Uterus (tissue), 4 donors: Measurements from ENCODE around the gene ART4. TPM values are rescaled to one million over a fixed set of nuclear protein-coding genes. Genes with fewer than 3 reads are reported as not detected.

Source experiments
- DNase-seq, 2 donors: peaks; one replicate each; pipeline ENCODE4 v3.0.0-alpha.2; 2019 to 2020
- H3K27ac ChIP-seq, 2 donors: fragments of 200-600 bp; sonication (generic); 1 replicate in 1 of 2; 2 replicates in 1 of 2; pipeline ENCODE4 v1.5.1; 2016 to 2018
- H3K27me3 ChIP-seq, 2 donors: fragments of 200-600 bp; sonication (generic); one replicate each; pipeline ENCODE4 v1.5.1; 2018 to 2019; ENCODE audit warnings: control low read depth in 1 of 2
- H3K36me3 ChIP-seq, 2 donors: fragments of 200-600 bp; sonication (generic); one replicate each; pipeline ENCODE4 v1.5.1; 2019; ENCODE audit warnings: control low read depth in 1 of 2
- H3K4me1 ChIP-seq, 2 donors: fragments of 200-600 bp; sonication (generic); one replicate each; pipeline ENCODE4 v1.5.1; 2018 to 2019; ENCODE audit warnings: control low read depth in 1 of 2
- H3K4me3 ChIP-seq, 2 donors: fragments of 200-600 bp; sonication (generic); 1 replicate in 1 of 2; 2 replicates in 1 of 2; pipeline ENCODE4 v1.5.1; 2018 to 2019; ENCODE audit warnings: mild to moderate bottlenecking in 1 of 2
- H3K9me3 ChIP-seq, 2 donors: fragments of 200-600 bp; sonication (generic); one replicate each; pipeline ENCODE4 v1.5.1; 2019; ENCODE audit warnings: control low read depth in 1 of 2
- POLR2A ChIP-seq, 2 donors: fragments of 450-650 bp; IDR thresholded peaks; one replicate each; pipeline ENCODE4 v1.6.1; 2016; ENCODE audit warnings: antibody characterized with exemption in 2 of 2, mild to moderate bottlenecking in 1 of 2, moderate library complexity in 1 of 2
- intact Hi-C: fragments of 100-400 bp; cut with DNase I; formaldehyde crosslinking; loops from one replicate; pipeline ENCODE4 v1.15.1; 2023; ENCODE audit warnings: low total_unique reads
- total RNA-seq, 4 donors: library from RNA; depleted of rRNA in 3 of 4; stranded (reverse); fragments of >200 nt in 3 of 4; gene quantifications; one replicate each; pipeline versions ENCODE4 v1.1.0 to v1.2.4, GENCODE V29; 2014 to 2023
- TF ChIP-seq, protein P1 (sequence below), 4 experiments: fragments of 200-600 bp in 2 of 4; fragments of 450-650 bp in 2 of 4; sonication (generic) in 2 of 4; IDR thresholded peaks; one replicate each; pipeline ENCODE4 v1.5.1; 2016 to 2019; ENCODE audit warnings: antibody characterized with exemption in 4 of 4, mild to moderate bottlenecking in 2 of 4, moderate library complexity in 1 of 4
- donor health status: DM: yes; HTN: yes; CAD: no.

The ART4 gene, protein sequence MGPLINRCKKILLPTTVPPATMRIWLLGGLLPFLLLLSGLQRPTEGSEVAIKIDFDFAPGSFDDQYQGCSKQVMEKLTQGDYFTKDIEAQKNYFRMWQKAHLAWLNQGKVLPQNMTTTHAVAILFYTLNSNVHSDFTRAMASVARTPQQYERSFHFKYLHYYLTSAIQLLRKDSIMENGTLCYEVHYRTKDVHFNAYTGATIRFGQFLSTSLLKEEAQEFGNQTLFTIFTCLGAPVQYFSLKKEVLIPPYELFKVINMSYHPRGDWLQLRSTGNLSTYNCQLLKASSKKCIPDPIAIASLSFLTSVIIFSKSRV
- 1 to 10 TPM in 2 of 4 donors, under 1 TPM in 2; 0.51 to 3.7 (median 1.0) TPM for total RNA-seq

DNA sequence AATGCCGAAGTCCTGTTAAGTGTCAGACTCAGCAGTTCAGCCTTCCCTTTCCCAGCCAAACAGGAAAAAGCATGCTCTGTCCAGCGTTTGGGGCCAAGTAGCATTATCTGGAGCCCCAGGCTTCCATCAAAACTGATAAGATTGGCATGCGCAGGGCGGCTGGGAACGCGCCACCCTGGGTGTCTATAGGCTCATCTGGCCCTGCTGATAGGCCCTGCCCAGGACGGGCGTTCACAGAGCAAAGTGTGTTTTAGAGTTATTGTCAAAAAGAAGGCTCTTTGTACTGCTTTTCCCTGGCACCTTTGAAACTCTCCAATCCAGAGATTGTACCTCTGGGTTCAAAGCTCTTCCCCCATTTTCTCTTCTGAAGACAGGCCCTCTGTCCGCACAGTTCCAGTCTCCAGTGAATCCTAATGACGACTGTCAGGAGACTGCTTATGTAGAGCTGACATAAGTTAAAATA, at the start of gene ART4:
ART4 (minus strand) TSS at position 102 of the 463 bp plus-strand sequence. CDS start 413 bp downstream, outside the sequence.
- H3K36me3 ChIP-seq, result no peaks in the 10 kb centered on the region
- H3K9me3 ChIP-seq, result no peaks in the 10 kb centered on the region
- no peak within 1 kb of the TSS for H3K4me3 ChIP-seq
- intact Hi-C loops, result loop anchor here (10.0 kb wide), 1 partner anchor 431 kb away; no protein-coding TSS in a partner anchor
- no peak for DNase-seq
- peaks cover 0 to 9% of the 10 kb centered on the region in 2 donors for H3K4me1 ChIP-seq
- TF ChIP-seq, protein P1, sequence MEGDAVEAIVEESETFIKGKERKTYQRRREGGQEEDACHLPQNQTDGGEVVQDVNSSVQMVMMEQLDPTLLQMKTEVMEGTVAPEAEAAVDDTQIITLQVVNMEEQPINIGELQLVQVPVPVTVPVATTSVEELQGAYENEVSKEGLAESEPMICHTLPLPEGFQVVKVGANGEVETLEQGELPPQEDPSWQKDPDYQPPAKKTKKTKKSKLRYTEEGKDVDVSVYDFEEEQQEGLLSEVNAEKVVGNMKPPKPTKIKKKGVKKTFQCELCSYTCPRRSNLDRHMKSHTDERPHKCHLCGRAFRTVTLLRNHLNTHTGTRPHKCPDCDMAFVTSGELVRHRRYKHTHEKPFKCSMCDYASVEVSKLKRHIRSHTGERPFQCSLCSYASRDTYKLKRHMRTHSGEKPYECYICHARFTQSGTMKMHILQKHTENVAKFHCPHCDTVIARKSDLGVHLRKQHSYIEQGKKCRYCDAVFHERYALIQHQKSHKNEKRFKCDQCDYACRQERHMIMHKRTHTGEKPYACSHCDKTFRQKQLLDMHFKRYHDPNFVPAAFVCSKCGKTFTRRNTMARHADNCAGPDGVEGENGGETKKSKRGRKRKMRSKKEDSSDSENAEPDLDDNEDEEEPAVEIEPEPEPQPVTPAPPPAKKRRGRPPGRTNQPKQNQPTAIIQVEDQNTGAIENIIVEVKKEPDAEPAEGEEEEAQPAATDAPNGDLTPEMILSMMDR (IDR thresholded peaks at IDR 0.05), result no peak
- no peak for TF ChIP-seq POLR2A (IDR thresholded peaks at IDR 0.05)
- no peaks in the 10 kb centered on the region for H3K27me3 ChIP-seq
- peak within 1 kb of the TSS; percentile 50 to 72 for H3K27ac ChIP-seq

DNA sequence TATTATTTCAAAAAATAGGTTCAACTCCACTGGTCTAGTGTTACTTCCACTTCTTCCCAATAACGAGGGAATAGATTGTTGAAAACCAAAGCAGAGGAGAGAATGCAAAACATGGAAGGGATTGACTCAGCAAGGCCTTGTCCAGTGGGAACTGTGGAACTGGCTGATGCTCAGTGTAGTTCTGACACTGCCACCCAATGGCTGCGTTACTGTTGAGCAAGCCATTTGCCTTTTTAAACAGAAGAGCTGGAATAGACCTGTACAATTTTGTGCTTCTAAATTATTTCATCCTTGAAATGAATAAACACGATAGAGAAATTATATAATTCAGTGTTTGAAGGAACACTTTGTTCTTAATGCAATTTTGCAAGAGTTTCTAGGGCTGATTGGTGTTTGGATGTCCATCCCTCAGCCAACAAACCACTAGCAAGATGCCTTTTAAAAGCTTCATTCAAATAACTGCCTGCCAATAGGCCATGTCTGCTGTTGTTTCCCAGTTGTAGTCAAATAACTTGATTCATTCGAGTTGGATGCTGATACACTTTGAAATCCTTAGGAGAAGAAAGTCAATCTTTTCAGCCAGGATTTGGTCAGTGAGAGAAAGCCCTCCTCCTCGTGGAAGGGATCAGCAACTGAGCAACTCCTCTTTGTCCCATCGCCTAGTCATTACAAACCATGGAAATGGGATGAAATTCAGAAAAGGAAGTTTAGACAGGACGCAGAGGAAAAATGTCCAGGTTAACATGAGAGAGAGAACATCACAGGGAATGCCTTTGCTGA, 49.6 kb upstream of the ART4 start:
- peaks cover 0 to 9% of the 10 kb centered on the region in 2 donors for H3K4me1 ChIP-seq
- TF ChIP-seq, protein P1 (IDR thresholded peaks at IDR 0.05), result peak in 2 of 4 experiments; percentile 4 to 19
- TF ChIP-seq POLR2A (IDR thresholded peaks at IDR 0.05), result peak in 1 of 2 donors; percentile 2
- H3K4me3 ChIP-seq, result no peak overlapping the region
- H3K27ac ChIP-seq, result peak overlapping the region; percentile 76 to 77
- H3K36me3 ChIP-seq, result no peaks in the 10 kb centered on the region
- DNase-seq, result peak; percentile 72 to 78
- H3K9me3 ChIP-seq, result no peaks in the 10 kb centered on the region
- intact Hi-C loops, result no loop called here
- no peaks in the 10 kb centered on the region for H3K27me3 ChIP-seq

DNA sequence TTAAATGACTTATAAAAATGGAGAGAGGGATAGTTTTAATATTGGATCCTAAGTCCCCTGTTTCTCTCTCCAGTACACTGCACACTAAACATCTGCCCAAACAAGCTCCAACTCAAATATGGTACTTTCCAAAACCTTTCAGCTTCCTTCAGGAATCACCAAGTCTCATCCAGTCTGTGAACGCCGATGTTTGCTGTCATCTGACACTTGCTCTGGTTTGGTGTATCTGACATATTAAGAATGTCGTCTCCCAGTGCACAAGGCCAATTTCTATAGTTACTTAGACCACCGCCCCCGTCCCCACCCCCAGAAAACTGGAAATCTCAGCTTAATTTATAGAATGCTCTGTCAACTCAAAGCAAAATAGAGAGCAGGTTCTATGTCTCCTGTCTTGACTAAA, 47.4 kb upstream of the ART4 start:
- Histone ChIP-seq H3K27ac (peak overlapping the region; percentile 69 to 76), H3K36me3 (no peaks in the 10 kb centered on the region), H3K27me3 (no peaks in the 10 kb centered on the region), H3K4me1 (peaks cover 0 to 5% of the 10 kb centered on the region in 2 donors), H3K4me3 (no peak overlapping the region), H3K9me3 (no peaks in the 10 kb centered on the region)
- intact Hi-C loops, result no loop called here
- no peak for DNase-seq
- TF ChIP-seq, protein P1 (IDR thresholded peaks at IDR 0.05), result no peak
- no peak for TF ChIP-seq POLR2A (IDR thresholded peaks at IDR 0.05)

DNA sequence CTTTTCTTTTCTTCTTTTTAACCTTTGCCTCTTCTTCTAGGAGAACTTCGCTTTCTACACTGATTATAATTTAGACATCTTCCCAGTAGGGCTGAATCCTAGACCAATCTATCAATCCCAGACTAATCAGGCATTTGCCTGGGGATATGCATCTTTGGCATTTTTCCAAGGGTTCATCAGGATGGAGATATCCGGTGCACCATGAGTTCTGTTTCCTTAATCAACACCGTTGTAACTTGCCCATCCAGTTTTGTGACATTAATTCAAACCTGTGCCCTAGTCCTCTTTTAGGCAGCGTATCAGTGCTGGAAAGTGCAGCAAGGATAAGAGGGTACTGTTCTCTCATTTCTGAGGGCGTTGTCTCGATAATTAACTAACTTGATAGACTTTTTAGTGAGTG, 42.9 kb upstream of the ART4 start:
- TF ChIP-seq, protein P1 (IDR thresholded peaks at IDR 0.05), result no peak
- TF ChIP-seq POLR2A (IDR thresholded peaks at IDR 0.05), result no peak
- peak overlapping the region; percentile 37 to 55 for H3K4me3 ChIP-seq
- no peak for DNase-seq
- no peaks in the 10 kb centered on the region for H3K4me1 ChIP-seq
- no peaks in the 10 kb centered on the region for H3K9me3 ChIP-seq
- no peaks in the 10 kb centered on the region for H3K27me3 ChIP-seq
- intact Hi-C loops, result no loop called here
- peak overlapping the region; percentile 85 to 95 for H3K27ac ChIP-seq
- H3K36me3 ChIP-seq, result no peaks in the 10 kb centered on the region
